CD8-positive, alpha-beta memory T cell (primary cell): ENCODE measurements around the gene LHPP. TPM values are rescaled to one million over a fixed set of nuclear protein-coding genes. Genes with fewer than 3 reads are reported as not detected.

ENCODE experiments used
- CTCF ChIA-PET: fragments of 350-600 bp; sonication (Branson Sonifier 250); formaldehyde crosslinking; loops from one replicate; lab custom pipeline; 2021; ENCODE audit warnings: antibody characterized with exemption; lab: Charles Lee
- POLR2A ChIA-PET: fragments of 350-600 bp; sonication (Branson Sonifier 250); formaldehyde crosslinking; loops from one replicate; lab custom pipeline; 2021; ENCODE audit warnings: antibody characterized with exemption; lab: Charles Lee
- DNase-seq, 5 donors: peaks; one replicate each; pipeline versions ENCODE4 v3.0.0 to v3.0.0-alpha.2; 2020 to 2022; ENCODE audit warnings: mixed read lengths in 1 of 5
- H3K27ac ChIP-seq: one replicate; pipeline ENCODE4 v1.7.0; 2013; ENCODE audit warnings: low read depth, mild to moderate bottlenecking, low read length, moderate library complexity
- H3K27me3 ChIP-seq: 2 replicates; pipeline ENCODE4 v1.7.0; 2013; ENCODE audit warnings: low read length, mild to moderate bottlenecking; ENCODE audit not compliant: insufficient read depth, poor library complexity, severe bottlenecking
- H3K36me3 ChIP-seq: 2 replicates; pipeline ENCODE4 v1.7.0; 2013; ENCODE audit warnings: mild to moderate bottlenecking, low read length, moderate library complexity; ENCODE audit not compliant: insufficient read depth
- H3K4me1 ChIP-seq: 2 replicates; pipeline ENCODE4 v1.7.0; 2013; ENCODE audit warnings: mild to moderate bottlenecking, low read length, moderate library complexity; ENCODE audit not compliant: insufficient read depth
- H3K4me3 ChIP-seq: 2 replicates; pipeline ENCODE4 v1.7.0; 2013; ENCODE audit warnings: mild to moderate bottlenecking, low read length
- H3K9me3 ChIP-seq: 2 replicates; pipeline ENCODE4 v1.7.0; 2013; ENCODE audit warnings: mild to moderate bottlenecking, low read length
- H3K27ac Mint-ChIP-seq, 8 donors: one replicate each; pipeline ENCODE4 v1.8.0; 2020 to 2021; ENCODE audit warnings: mixed read lengths in 8 of 8, mild to moderate bottlenecking in 6 of 8, inconsistent platforms in 3 of 8, moderate library complexity in 3 of 8
- H3K27me3 Mint-ChIP-seq, 2 donors: one replicate each; pipeline ENCODE4 v1.8.0; 2020 to 2021; ENCODE audit warnings: mixed read lengths in 2 of 2, mild to moderate bottlenecking in 1 of 2, moderate library complexity in 1 of 2
- H3K36me3 Mint-ChIP-seq, 3 donors: one replicate each; pipeline ENCODE4 v1.8.0; 2020 to 2021; ENCODE audit warnings: mixed read lengths in 3 of 3, inconsistent platforms in 1 of 3, mild to moderate bottlenecking in 1 of 3
- H3K4me1 Mint-ChIP-seq, 3 donors: one replicate each; pipeline ENCODE4 v1.8.0; 2020 to 2021; ENCODE audit warnings: mixed read lengths in 3 of 3, inconsistent platforms in 1 of 3, mild to moderate bottlenecking in 1 of 3
- H3K4me3 Mint-ChIP-seq, 7 donors: one replicate each; pipeline ENCODE4 v1.8.0; 2020 to 2021; ENCODE audit warnings: mixed read lengths in 7 of 7, mild to moderate bottlenecking in 6 of 7, moderate library complexity in 4 of 7, inconsistent platforms in 2 of 7
- H3K9me3 Mint-ChIP-seq, 5 donors: one replicate each; pipeline ENCODE4 v1.8.0; 2020 to 2022; ENCODE audit warnings: mixed read lengths in 5 of 5, mild to moderate bottlenecking in 3 of 5, moderate library complexity in 2 of 5, inconsistent platforms in 1 of 5
- polyA plus RNA-seq: library from polyadenylated mRNA; unstranded; fragments of 300-500 nt; fragmentation: Illumina TruSeq; gene quantifications from one replicate; pipeline ENCODE4 v1.2.3, GENCODE V29; 2021
- total RNA-seq, 2 experiments: library from RNA; stranded (reverse); gene quantifications; one replicate each; pipeline ENCODE4 v1.2.3, GENCODE V29; 2021

Gene LHPP
- total and polyA plus RNA-seq, 3 experiments from 2014 or later, result 5.2 to 19.1 (median 6.3) TPM

DNA sequence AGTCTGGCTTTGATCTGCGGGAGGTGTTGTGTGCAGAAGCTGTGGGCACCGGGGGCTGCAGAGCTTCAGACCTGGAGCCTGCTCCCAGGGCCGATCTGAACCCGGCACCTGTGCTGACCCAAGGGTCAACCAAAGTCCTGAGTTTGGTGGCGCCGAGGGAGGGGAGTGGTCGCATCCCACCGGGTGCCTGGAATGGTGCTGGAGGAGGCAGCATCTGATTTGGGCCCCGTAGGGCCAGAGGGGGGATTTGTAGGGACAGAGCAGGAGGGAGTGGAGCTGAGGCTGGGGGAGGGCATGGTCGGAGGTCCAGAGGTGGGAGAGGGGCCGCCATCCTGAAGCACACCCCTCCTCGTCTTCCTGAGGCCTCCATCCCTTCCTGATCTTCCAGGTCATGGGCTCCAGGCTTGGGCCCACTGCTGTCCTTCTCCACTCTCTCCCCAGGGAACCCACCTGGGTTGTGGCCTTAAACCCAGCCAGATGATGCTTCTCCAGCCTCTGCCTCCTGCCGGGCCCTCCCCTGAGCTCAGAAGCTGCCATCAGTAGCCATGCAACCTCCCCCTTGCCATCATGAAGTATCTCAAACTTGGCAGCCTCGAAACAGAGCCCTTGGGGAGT is 112.9 kb downstream of the LHPP start:
- H3K27me3 Mint-ChIP-seq, result peaks cover 0 to 3% of the 10 kb centered on the region in 2 donors
- no peak overlapping the region for H3K4me3 Mint-ChIP-seq
- Histone ChIP-seq H3K27ac (no peak overlapping the region), H3K4me1 (no peaks in the 10 kb centered on the region), H3K27me3 (no peaks in the 10 kb centered on the region), H3K4me3 (no peak overlapping the region), H3K36me3 (no peaks in the 10 kb centered on the region), H3K9me3 (no peaks in the 10 kb centered on the region)
- CTCF ChIA-PET, result no interaction called here
- DNase-seq, result peak in 1 of 5 donors; percentile 26
- H3K9me3 Mint-ChIP-seq, result peaks cover 0 to 2% (median 0%) of the 10 kb centered on the region in 5 donors
- POLR2A ChIA-PET, result no interaction called here
- no peaks in the 10 kb centered on the region for H3K36me3 Mint-ChIP-seq
- H3K4me1 Mint-ChIP-seq, result no peaks in the 10 kb centered on the region
- H3K27ac Mint-ChIP-seq, result no peak overlapping the region

DNA sequence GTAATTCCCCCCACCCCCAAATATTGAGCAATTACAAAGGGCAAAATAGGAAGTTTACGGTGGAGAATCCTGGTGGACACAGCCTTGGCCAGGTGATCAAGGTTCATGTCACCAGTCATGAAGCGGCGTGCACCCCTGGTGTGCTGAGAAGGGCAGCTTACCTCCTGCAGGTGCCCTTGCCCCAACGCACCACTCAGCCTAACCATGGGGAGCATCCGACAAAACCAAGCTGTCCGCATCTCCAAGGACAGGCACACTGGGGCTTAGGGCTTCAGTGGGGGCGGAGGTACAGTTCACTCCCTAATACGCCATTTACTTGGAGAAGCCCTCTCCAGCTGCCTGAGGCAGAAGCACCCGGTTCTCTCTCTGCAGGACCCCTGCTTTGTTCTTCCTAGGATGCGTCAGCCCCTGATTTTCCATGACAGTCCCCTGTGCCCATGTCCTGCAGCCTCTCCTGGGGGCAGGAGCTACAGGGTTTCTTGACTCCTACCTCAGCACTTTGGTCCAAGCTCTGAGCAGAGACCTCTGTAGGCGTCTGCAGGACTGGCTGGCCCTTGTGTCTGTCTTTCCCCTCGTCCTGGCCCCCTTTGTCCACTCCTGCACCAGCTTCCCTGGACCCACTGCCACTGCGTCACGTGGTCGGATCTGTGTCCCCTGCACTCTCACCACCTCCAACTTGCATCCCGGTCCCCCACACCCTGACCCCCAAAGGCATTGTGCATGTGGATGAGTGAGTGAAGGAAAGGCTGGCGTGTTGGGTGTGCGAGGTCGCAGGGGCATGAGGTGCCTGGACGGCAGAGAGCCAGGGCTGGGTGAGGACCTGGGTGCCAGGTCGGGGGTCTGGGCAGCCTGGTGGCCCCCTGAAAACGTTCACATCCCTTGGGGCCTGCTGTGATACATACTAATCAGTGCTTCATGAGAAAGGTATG is 113.7 kb downstream of the LHPP start:
- H3K4me3 Mint-ChIP-seq, result no peak overlapping the region
- no peaks in the 10 kb centered on the region for H3K4me1 ChIP-seq

DNA sequence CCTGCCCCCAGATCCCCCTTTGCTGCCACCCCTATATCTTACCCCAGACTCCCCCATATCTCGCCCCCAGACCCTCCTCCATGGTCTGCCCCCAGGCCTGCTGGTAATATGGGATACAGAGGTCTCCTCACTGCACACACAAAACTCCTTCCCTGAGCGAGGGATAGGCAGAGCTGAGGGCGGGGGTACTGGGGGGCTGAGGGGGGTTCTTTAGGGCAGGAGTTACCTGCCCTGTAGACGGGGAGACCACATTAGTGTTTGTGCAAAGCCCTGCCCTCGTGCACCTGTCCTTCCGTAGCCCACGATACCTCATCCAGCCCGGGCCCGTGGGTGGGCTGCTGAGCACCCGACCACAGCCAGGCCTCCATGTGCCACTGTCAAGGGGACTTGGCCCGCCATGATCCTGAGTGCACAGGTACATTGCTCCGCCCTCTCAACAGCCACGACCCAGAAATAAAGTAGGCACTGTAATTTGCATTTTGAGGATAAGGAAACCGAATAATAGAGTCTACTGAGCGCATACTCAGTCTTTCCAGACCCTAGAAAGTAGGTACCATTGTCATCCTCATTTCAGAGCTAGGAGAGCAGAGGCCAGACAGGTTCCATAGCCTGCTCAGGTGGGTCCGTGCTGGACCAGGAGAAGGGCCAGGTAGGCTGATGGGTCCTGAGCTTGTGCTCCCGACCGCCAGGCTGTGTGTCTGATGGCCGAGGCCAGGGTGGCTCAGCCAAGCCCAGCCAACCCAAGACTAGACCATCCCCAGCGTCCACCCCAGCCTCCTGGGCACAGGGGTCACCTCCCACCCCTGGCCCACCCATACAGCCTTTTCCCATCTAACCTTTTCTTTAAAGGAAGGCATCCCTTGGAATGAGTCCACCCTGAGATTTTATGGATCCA is 115.2 kb downstream of the LHPP start:
- peak in 1 of 5 donors; percentile 30 for DNase-seq
- H3K36me3 ChIP-seq, result no peaks in the 10 kb centered on the region
- no peak overlapping the region for H3K27ac ChIP-seq
- H3K4me3 ChIP-seq, result no peak overlapping the region
- POLR2A ChIA-PET, result interaction anchor here (0.6 kb wide), 1 partner anchor 1329 kb away, joined by 3 read pairs; no protein-coding TSS in a partner anchor
- Mint-ChIP-seq H3K27me3 (peaks cover 0 to 3% of the 10 kb centered on the region in 2 donors), H3K36me3 (peaks cover 0 to 14% (median 0%) of the 10 kb centered on the region in 3 donors), H3K4me3 (no peak overlapping the region), H3K4me1 (no peaks in the 10 kb centered on the region), H3K9me3 (peaks cover 2 to 9% (median 4%) of the 10 kb centered on the region in 5 donors), H3K27ac (no peak overlapping the region)
- H3K27me3 ChIP-seq, result no peaks in the 10 kb centered on the region
- H3K9me3 ChIP-seq, result no peaks in the 10 kb centered on the region
- CTCF ChIA-PET, result interaction anchor here (1.0 to 1.1 kb wide), 2 partner anchors 46 to 142 kb away, joined by 3 read pairs; no protein-coding TSS in a partner anchor
- H3K4me1 ChIP-seq, result no peaks in the 10 kb centered on the region

More for the DNA sequence above, 113.7 kb downstream of the LHPP start:
- Mint-ChIP-seq H3K4me1 (no peaks in the 10 kb centered on the region), H3K27ac (no peak overlapping the region), H3K9me3 (peaks cover 0 to 5% (median 0%) of the 10 kb centered on the region in 5 donors), H3K27me3 (peaks cover 0 to 3% of the 10 kb centered on the region in 2 donors), H3K36me3 (peaks cover 0 to 6% (median 0%) of the 10 kb centered on the region in 3 donors)
- no peaks in the 10 kb centered on the region for H3K36me3 ChIP-seq
- no peak overlapping the region for H3K27ac ChIP-seq
- no peaks in the 10 kb centered on the region for H3K27me3 ChIP-seq
- H3K4me3 ChIP-seq, result no peak overlapping the region
- H3K9me3 ChIP-seq, result no peaks in the 10 kb centered on the region
- CTCF ChIA-PET, result interaction anchor here (0.6 to 1.1 kb wide), 2 partner anchors 9 to 144 kb away, joined by 3 read pairs; no protein-coding TSS in a partner anchor
- POLR2A ChIA-PET, result interaction anchor here (0.6 kb wide), 1 partner anchor 1328 kb away, joined by 3 read pairs; no protein-coding TSS in a partner anchor
- DNase-seq, result peak in 1 of 5 donors; percentile 31

DNA sequence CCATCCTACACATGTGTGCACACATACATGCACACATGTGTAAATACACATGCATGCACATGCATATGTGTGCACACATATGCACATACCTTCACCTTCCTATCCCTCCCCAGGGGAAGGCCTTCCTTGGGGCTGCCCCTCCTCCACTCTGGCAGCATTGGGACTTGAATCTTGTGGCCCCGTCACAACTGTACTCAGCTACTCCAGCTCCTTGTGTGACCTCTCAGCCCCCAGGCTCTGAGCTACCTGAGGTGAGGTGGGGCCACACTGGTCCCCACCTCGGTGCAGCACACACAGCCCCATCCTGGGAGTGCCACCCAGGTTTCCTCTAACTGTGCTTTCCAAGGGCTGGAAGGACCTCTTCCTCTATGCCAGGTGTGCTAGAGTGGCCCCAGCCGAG is 116.0 kb downstream of the LHPP start:
- Mint-ChIP-seq H3K4me3 (peak overlapping the region in 1 of 7 donors; percentile 77), H3K27ac (peak overlapping the region in 2 of 8 donors; percentile 70 to 84), H3K27me3 (peaks cover 0 to 3% of the 10 kb centered on the region in 2 donors), H3K36me3 (peaks cover 0 to 16% (median 0%) of the 10 kb centered on the region in 3 donors), H3K9me3 (peaks cover 2 to 9% (median 4%) of the 10 kb centered on the region in 5 donors), H3K4me1 (no peaks in the 10 kb centered on the region)
- Histone ChIP-seq H3K27ac (no peak overlapping the region), H3K4me3 (no peak overlapping the region), H3K36me3 (no peaks in the 10 kb centered on the region), H3K27me3 (no peaks in the 10 kb centered on the region), H3K9me3 (no peaks in the 10 kb centered on the region), H3K4me1 (no peaks in the 10 kb centered on the region)
- peak in 1 of 5 donors; percentile 31 for DNase-seq
- POLR2A ChIA-PET, result no interaction called here
- CTCF ChIA-PET, result interaction anchor here (1.0 kb wide), 1 partner anchor 47 kb away, joined by 3 read pairs; no protein-coding TSS in a partner anchor

DNA sequence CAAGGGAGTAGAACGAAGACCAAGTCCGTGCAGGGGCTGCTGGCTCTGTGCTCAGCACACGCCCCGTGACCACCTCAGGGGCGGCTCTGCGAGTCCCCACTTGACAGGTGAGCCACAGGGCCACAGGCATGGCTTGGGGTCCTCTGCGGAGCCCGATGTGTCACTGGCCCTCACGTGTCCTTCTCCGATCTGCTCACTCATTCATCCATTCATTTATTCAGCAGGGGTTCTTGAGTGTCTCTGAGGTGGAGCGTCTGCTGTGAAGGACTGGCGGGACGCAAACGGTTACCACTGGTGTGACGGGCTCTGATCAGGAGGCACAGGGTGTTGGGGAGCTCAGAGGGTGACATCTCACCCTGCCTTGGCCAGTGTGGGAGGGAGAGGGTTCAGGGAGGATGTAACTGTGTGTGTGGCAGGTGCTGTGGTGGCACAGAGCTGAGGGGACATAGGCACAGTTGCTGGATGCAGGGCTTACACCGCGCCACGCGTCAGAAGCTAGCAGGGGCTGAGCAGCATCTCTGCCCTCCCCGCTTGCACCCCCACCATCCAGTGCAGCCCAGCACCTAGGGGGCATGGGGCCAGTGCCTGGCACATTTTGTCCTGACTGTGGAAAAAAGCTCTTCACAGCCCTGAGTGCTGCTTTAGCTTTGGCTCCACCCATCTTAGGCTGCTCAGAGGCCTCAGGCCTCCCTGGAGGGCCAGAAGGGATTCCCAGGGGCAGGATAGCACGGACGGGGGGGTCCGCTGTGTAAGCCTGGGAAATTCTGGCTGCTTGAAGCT is 116.8 kb downstream of the LHPP start:
- Mint-ChIP-seq H3K9me3 (peaks cover 2 to 9% (median 4%) of the 10 kb centered on the region in 5 donors), H3K27me3 (peaks cover 0 to 3% of the 10 kb centered on the region in 2 donors), H3K4me1 (no peaks in the 10 kb centered on the region), H3K4me3 (no peak overlapping the region), H3K27ac (peak overlapping the region in 2 of 8 donors; percentile 70 to 84), H3K36me3 (peaks cover 0 to 20% (median 0%) of the 10 kb centered on the region in 3 donors)
- Histone ChIP-seq H3K9me3 (no peaks in the 10 kb centered on the region), H3K27ac (no peak overlapping the region), H3K36me3 (no peaks in the 10 kb centered on the region), H3K4me1 (no peaks in the 10 kb centered on the region), H3K27me3 (no peaks in the 10 kb centered on the region), H3K4me3 (no peak overlapping the region)
- DNase-seq, result peak in 1 of 5 donors; percentile 20
- CTCF ChIA-PET, result interaction anchor here (1.0 kb wide), 1 partner anchor 9 kb away, joined by 3 read pairs; no protein-coding TSS in a partner anchor
- POLR2A ChIA-PET, result no interaction called here

DNA sequence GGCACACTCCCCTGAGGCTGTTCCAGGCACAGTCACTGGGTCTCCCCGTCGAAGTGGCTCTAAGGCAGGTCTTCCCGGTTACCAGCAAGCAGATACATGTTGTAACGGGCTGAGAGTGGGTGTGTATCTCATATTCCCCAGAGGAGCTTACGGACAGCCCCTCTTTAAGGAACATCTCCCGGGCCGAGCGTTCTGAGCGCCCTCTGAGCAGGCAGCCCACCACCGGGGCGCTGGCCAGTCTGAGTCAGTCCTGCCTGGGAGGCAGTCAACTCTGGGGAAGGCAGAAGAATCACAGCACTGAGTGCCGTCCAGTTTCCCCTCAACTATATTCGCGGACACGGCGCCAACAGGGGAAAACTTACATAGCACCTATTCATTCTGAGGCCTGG is 117.4 kb downstream of the LHPP start:
- Mint-ChIP-seq H3K36me3 (peaks cover 0 to 20% (median 1%) of the 10 kb centered on the region in 3 donors), H3K4me3 (no peak overlapping the region), H3K9me3 (peaks cover 2 to 9% (median 4%) of the 10 kb centered on the region in 5 donors), H3K27me3 (peaks cover 0 to 3% of the 10 kb centered on the region in 2 donors), H3K4me1 (no peaks in the 10 kb centered on the region), H3K27ac (no peak overlapping the region)
- ChIA-PET POLR2A (no interaction called here), CTCF (interaction anchor here (1.0 kb wide), 1 partner anchor 10 kb away, joined by 3 read pairs; no protein-coding TSS in a partner anchor)
- Histone ChIP-seq H3K36me3 (no peaks in the 10 kb centered on the region), H3K9me3 (no peaks in the 10 kb centered on the region), H3K4me3 (no peak overlapping the region), H3K4me1 (no peaks in the 10 kb centered on the region), H3K27ac (no peak overlapping the region), H3K27me3 (no peaks in the 10 kb centered on the region)
- peak in 1 of 5 donors; percentile 43 for DNase-seq
